GM21381 (cell line): ENCODE data around the gene SYNE1.
"Not testable (repeated sequence)": the region's sequence is repeated elsewhere in the genome, so short reads cannot be mapped to it uniquely, and the experiment has no call there.

Source experiments
- ATAC-seq: cut with Tn5 transposase; IDR thresholded peaks from one replicate; pipeline ENCODE4 v1.9.1; 2021; ENCODE audit warnings: mild to moderate bottlenecking, moderate library complexity; ENCODE audit not compliant: unreplicated experiment

Gene SYNE1

GRCh38 chr6:152572338-152573088 lies 64.6 kb downstream of the SYNE1 start:
- ATAC-seq = no peak

- ATAC-seq = no peak
Observed at GRCh38 chr6:152571943-152572337, 65.2 kb downstream of the SYNE1 start.

- no peak for ATAC-seq
Observed at GRCh38 chr6:152571089-152571488, 66.1 kb downstream of the SYNE1 start.

- ATAC-seq = no peak
Observed at GRCh38 chr6:152566103-152566875, 70.9 kb downstream of the SYNE1 start.

- ATAC-seq = no peak
Observed at GRCh38 chr6:152563177-152563576, 74.0 kb downstream of the SYNE1 start.

- ATAC-seq = not testable (repeated sequence)
Observed at GRCh38 chr6:152558798-152559197, 78.4 kb downstream of the SYNE1 start.

GRCh38 chr6:152557502-152557901 lies 79.7 kb downstream of the SYNE1 start:
- no peak for ATAC-seq

- no peak for ATAC-seq
Observed at GRCh38 chr6:152554851-152555250, 82.3 kb downstream of the SYNE1 start.

- ATAC-seq = peak; percentile 93
Observed at GRCh38 chr6:152552616-152553209, 84.4 kb downstream of the SYNE1 start.

- ATAC-seq = no peak
Observed at GRCh38 chr6:152543519-152543918, 93.6 kb downstream of the SYNE1 start.

- ATAC-seq = no peak
Observed at GRCh38 chr6:152540381-152540780, 96.8 kb downstream of the SYNE1 start.

GRCh38 chr6:152534541-152534940 lies 102.6 kb downstream of the SYNE1 start:
- no peak for ATAC-seq

GRCh38 chr6:152532556-152533422 lies 104.4 kb downstream of the SYNE1 start:
- no peak for ATAC-seq

GRCh38 chr6:152531659-152532058 lies 105.5 kb downstream of the SYNE1 start:
- no peak for ATAC-seq

- no peak for ATAC-seq
Observed at GRCh38 chr6:152529369-152529768, 107.8 kb downstream of the SYNE1 start.

GRCh38 chr6:152514120-152514519 lies 123.0 kb downstream of the SYNE1 start:
- ATAC-seq = not testable (repeated sequence)

GRCh38 chr6:152509916-152510315 lies 127.2 kb downstream of the SYNE1 start:
- ATAC-seq = no peak

GRCh38 chr6:152508477-152508876 lies 128.7 kb downstream of the SYNE1 start:
- ATAC-seq = no peak

- ATAC-seq = no peak
Observed at GRCh38 chr6:152503546-152503945, 133.6 kb downstream of the SYNE1 start.

GRCh38 chr6:152502421-152503188 lies 134.6 kb downstream of the SYNE1 start:
- ATAC-seq = no peak
